Hematopoietic multipotent progenitor cell (in vitro differentiated cells): ENCODE data around the gene TDRKH. TPM values are rescaled to one million over a fixed set of nuclear protein-coding genes. Genes with fewer than 3 reads are reported as not detected.
"Not testable (repeated sequence)": the region's sequence is repeated elsewhere in the genome, so short reads cannot be mapped to it uniquely, and the experiment has no call there.

Experiments
- DNase-seq, 3 donors: peaks; one replicate each; pipeline ENCODE4 v3.0.0-alpha.2; 2011 to 2015; ENCODE audit warnings: low read depth in 2 of 3, low spot score in 2 of 3
- total RNA-seq: library from RNA; depleted of rRNA; stranded (reverse); fragments of >200 nt; gene quantifications from one replicate; pipeline ENCODE4 v1.2.3, GENCODE V29; 2012

TDRKH gene
- total RNA-seq, 1 donor = 3.5 TPM

DNA sequence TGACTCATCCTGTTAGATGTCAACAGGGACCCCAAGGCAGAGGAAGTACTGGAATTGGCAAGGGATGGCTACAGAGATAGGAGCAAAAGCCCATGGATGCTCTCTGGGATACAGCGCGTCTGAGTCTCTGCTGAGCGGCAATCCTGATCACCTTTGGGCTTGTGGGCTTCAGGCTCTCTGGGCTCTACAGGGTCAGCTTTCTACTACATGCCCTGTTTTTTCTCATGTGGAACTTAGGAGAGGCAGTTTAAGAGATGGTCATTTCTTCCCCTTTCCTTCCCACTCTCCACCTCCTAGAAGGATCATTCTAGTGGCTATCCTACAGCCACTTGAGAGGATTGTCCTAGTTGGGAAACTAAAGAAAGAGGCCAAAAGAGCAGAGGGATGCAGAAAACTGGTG, 13.6 kb upstream of the TDRKH start:
- DNase-seq = no peak

DNA sequence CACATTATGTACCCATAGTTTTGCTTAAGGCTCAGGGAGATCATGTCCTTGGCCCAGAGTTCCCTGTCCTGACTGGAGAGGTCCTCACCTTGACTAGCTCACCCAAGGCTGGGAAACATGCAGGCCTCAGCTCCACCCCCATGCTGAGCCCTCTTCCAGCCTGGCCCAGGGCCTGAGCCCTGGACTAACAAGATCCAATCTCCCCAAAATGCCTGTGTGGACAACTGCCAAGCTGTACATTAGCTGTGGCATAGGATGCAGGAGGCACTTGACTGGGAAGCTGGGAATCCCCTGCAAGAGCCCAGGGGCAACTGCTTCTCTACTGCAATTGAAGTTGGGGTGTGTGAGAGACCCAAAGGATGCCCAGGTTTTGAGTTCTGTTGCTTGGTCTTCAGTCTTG, 12.9 kb upstream of the TDRKH start:
- no peak for DNase-seq

DNA sequence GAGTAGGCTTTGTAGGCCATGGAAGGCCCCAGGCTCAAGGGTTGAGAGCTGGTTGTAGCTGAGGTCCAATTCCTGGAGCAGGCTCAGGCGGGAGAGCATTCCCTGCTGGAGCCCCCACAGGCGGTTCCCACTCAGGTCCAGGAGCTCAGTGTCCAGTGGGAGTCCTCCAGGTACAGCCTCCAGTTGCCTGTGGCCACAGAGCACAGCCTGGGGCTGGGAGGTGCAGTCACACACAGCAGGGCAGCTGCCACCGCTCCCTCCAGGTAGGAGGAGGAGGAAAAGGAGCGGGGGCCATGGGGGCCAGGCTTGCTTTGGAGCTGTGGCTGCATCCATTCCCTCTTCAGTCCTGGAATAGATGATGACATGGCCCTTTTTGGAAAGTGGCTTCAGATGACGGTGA, 12.1 kb upstream of the TDRKH start:
- no peak for DNase-seq

DNA sequence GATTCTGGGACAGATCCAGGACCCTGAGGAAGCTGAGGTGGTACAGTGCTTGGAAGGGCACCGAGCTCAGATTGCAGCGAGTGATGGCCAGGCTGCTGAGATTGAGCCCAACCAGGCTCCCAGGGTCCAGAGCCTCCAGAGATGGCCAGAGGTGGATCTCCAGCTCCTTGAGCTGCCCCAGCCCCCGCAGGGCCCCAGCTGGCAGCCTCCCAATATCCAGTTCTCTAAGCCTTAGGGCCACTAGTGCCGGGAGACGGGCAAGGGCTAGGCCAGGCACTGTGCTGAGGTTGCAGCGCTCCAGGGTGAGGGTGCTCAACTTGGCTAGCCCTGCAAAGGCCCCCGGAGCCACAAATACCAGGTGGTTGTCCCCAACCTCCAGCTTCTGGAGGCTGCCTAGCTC, 11.5 kb upstream of the TDRKH start:
- DNase-seq = no peak

DNA sequence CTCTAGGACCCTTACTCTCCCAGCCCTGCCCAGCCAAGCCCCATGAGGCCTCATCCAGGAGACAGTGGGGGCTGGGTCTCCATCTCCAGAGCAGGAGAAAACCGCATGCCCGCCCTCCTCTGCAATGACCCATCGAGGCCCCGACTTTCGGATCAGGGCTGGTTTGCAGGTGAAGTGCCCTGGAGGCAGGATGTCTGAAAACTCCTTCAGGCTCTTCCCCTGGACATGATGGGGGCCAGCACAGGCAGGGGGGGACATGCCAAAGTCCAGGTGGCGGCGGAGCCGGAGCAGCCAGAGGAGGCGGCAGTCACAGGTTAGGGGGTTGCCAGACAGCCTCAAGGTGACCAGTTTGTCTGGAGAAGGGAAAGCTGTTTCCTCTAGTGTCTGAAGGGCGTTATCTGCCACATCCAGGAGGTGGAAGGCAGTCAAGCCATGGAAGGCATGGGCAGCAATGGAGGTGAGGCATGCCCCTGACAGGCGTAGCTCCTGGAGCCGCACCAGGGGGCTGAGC, 11.1 kb upstream of the TDRKH start:
- DNase-seq = no peak

DNA sequence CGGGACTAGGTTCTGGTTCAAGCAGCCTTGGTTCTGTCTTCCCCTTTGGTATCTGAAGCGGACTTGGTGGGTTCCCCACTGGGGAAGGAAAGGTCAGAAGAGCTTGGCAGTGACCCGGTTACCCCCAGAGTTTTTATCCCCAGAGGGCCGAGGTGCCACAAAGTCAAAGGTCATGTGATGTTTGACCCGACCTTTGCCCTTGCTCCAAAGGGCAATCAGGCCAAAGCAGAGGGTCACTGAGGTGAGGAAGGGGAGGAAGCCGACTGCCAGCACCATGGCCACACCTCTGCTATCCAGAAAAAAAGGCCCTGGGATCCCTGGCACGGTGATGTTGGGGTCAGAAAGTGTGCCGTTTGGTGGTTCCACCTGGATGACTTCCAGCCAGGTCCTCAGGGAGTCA, 10.5 kb upstream of the TDRKH start:
- no peak for DNase-seq

DNA sequence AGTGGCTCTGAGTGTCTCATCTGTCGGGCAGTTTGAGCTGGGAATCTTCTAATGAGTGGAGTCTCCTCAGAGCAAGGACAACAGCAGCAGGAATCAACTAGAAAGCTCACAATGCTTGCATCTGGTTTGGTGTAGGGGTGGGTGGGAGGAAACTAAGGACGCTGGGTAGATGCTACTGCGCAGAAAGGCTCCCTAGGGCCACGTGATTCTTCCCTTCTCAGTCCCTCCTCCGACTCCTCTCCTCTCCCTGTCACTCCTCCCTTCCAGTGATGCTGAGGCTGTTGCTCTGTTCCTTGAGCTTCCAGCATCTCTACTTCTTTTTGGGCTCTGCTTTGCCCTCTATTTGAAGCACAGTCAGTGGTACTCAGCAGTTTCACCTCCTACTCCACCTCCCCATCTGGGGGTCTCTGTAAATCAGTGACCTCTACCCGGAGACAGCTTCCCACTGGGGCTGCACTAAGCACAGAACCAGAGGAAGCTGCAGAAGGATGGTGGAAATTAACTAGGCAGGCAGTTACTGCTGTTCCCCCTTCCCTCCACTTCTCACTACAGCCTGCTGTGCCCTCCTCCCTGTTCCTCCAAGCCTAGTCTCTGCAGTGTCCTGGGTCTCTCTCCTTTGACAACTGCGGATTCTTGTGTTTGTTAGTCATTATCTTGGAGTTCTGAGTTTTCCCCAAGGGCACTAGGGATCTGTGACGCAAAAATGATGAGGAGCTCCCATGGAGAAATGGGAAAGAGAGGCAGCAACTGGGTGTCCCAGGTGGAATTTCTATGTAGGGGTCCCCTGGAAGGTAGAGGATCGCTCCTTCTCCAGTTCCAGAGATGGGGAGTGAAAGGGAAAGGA, 9.1 kb upstream of the TDRKH start:
- no peak for DNase-seq

DNA sequence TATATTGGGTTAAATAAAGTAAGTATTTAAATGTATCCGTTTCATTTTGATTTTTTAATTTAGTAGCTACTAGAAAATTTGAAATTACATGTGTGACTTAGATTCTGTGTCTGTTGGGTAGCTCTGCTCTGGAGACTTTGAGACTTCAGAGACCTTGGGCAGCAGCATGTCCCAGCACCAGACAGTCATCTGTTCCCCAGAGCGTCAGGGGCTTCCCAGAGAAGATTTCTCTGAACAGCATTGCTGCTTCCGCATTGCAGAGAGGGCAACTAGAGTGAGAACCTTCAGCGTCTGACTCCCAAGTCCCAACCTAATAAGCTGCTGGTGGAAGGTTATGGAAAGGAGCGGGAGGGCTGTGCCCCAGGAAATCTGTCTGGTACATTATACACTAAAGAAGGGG, 8.3 kb upstream of the TDRKH start:
- DNase-seq = no peak

DNA sequence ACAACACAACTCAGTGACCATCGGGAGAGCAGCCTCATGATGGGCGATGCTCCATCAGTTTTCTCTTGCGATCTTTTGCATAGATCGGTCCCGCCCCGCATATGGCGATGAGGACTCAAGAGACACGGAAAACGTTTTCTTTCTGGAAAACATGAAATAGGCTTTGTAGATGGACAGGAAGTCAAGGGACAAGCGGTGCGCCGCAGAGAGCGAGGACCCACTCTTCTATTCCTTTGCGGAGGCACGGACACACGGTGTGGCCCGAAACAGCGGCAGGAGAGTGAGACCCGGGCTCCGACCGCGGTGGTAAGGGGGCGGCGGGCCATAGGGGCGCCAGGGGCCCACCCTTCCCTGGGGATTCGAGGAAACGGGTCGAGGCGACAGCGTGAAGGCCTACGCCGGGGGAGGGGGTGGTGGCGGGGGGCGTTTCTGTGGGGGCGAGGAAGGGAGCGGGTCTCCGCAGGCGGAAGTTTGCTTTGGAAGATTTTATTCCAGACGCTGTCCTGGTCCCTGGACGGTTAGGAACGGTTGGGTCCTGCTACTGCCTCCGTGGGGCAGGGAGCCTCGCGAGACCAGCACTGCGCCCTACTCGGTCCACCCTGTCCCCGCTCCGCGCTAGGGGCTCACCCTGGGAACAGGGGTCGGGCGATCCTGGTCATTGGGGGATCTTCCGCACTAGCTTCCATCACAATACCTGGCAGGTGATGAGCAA, 796 bp upstream of the TDRKH start:
- no peak for DNase-seq

DNA sequence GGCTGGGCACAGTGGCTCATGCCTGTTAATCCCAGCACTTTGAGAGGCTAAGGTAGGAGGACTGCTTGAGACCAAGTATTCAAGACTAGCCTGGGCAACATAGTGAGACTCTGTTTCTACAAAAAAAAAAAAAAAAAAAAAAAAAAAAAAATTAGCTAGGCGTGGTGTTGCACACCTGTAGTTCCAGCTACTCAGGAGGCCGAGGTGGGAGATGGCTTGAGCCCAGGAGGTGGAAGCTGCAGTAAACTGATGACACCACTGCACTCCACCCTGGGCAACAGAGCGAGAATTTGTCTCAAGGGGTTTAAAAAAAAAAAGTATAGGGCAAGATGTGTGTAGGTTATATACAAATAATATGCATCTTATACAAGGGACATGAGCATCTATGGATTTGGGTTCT, 2.6 kb downstream of the TDRKH start:
- DNase-seq = no peak

DNA sequence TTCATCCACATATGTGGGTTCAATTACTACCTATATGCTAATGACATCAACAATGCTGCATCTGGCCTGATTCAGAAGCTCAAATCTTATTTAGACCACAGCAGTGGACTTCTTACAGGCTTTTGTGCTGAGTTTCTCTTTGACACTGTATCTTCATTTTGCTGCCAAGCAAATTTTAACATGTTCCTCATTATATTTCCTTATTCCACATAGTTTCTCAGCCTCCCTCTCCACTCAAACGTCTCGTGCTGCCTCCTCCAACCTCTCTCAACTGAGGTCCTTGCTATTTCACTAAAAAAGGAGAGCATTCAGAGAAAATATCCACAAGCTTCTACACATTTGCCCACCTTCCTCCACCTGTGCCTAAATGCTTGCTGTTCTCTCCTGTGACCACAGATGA, 6.5 kb downstream of the TDRKH start:
- DNase-seq = no peak

DNA sequence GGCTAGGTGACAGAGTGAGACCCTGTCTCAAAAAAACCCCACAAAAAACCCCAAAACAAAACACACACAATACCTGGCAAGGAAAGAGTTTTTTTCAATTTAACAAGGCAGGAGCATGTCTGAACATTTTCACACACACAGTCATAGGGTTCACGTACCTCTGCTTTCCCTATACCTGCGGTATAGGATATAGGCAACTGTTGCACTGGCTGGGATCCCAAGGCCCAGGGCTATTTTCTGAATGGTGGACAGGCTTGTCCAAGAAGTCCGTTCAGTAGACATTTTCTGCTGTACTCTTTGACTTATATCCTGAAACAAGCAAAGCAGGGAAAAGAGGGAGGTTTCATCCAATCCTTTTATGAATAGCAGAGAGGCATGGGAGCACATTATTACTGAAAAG, 7.6 kb downstream of the TDRKH start:
- DNase-seq = no peak

DNA sequence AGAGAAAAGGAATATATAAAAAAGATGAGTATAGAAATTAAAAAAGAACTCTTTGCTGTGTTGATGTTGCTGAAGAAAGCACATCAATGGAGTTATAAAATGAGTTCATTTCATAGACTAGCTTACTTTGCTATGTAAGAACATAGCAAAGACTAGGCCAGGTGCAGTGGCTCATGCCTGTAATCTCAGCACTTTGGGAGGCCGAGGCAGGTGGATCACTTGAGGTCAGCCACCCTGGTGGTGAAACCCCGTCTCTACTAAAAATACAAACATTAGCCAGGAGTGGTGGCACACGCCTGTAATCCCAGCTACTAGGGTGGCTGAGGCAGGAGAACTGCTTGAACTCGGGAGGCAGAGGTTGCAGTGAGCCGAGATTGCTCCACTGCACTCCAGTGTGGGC, 8.3 kb downstream of the TDRKH start:
- DNase-seq = not testable (repeated sequence)

DNA sequence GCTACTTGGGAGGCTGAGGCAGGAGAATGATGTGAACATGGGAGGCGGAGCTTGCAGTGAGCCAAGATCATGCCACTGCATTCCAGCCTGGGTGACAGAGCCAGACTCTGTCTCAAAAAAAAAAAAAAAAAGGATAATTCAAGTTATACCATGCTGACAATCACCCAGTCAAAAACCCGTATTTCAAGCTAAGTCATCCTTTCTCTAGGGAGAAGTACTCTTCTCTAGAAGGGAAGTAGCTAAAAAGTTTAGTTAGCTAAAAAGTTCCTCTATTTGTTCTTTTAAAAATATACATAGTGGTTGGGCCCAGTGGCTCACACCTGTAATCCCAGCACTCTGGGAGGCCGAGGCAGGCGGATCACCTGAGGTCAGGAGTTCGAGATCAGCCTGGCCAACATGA, 9.6 kb downstream of the TDRKH start:
- not testable (repeated sequence) for DNase-seq

DNA sequence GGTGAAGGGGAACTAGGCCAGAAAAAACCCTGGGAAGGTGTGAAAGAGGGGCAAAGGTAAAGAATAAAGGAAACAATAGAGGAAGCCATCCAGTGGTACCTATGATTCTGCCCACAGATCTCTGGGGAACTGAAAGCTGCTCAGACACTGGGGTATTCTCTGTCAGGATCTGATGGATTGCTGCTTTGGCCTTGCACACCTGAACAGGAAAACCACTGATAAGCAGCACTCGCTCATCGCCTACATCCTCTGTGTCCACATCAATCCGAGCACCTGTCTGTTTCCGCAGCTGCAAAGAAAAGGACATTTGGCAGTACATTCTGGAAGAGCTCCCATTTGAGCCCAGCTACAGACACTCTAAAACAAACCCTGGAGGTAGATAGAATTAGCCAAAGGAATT, 10.4 kb downstream of the TDRKH start:
- DNase-seq = no peak

DNA sequence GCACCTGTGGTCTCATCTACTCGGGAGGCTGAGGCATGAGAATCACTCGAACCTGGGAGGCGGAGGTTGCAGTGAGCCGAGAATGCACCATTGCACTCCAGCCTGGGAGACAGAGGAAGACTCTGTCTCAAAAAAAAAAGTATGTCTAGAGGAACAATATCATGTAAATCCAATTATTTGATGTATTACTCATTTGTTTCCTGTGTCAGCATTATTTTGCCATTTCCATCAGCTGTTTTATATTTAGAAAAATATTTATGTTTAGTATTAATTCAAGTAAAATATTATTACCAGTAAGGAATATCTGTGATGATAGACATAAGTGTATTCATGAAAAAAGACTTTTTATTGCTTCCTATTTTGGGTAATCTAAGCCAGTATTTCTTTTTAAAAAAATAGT, 13.0 kb downstream of the TDRKH start:
- no peak for DNase-seq

DNA sequence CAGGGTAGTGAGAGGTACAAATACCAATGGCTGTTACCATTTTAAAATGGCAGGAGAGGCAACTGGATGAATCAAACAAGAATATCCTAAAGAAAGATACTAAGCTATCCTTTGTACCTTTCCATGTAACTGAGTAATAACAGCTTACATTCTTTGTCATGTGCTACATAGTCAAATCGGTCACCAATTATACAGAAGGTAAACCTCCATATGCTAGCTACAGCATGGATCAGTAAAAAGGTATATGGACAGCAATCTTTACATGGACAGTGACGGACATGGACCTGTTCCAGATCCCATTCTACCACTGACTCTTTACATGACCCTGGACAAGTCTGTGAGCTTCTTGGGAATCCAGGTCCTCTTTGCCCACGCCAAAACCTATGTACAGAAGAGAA, 13.6 kb downstream of the TDRKH start:
- no peak for DNase-seq

DNA sequence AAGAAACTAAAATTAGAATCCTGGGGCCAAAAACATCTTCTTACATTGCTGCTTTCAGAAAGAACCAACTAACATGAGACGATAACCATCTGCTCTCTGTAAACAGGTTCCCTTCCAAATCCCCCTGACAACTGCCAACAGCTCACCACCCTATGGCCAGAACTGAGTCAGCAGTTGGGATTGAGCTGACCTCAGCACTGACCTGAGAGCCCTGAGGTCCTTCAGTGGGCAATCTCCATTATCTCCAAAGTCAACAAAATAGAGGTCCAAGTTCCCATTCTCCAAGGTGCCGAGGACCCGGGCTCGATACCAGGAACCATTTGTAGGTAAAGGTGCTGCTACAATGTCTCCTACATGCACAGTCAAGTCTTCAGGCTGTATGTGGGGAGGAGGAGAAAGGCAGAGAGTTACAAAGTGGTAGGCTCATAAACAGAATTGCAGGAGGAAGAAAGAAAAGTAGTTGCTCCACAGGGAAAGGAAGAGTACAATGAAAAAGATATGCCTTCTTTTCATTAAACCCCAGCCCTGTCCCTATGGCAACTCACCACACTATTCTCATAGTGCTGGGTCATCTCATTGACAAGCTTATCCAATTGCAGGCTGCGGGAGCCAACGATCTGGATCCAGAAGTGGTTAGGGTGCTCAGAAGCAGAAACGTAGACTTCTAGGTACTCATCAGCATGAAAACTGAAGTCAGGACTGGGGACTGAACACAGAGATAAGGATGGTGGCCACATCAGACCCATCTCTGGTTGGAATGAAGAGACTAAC, 14.2 kb downstream of the TDRKH start:
- DNase-seq = no peak

DNA sequence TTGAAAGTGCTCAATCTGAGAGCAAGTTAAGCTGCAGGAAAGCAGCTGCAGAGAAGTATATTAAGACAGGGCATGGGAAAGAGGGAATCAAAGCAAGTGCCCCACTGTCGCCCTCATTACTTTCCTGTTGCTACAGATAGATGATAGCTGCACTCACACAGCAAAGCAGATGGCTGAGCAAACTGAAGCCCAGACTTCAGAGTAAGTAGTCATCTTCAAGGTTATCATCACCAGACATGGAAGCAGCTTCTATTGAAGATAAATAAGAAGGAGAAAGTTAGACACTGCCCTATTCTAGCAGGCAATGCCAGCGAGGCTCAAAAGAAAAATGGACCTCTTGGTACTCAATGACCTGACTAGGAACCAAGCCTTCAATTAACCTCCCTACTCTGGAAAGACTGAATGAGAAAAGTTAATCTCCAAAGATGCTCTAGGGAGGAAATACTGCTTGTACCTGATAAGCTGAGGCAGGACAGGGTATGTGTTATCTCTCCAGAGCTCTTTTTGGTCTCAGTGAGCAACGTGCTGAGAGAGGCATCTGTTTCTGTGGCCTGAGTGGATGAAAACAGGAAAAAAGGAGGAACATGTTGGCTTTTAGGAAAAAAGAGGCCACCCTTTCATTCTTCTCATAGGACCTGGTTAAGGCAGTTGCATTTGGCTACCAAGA, 15.9 kb downstream of the TDRKH start:
- no peak for DNase-seq

DNA sequence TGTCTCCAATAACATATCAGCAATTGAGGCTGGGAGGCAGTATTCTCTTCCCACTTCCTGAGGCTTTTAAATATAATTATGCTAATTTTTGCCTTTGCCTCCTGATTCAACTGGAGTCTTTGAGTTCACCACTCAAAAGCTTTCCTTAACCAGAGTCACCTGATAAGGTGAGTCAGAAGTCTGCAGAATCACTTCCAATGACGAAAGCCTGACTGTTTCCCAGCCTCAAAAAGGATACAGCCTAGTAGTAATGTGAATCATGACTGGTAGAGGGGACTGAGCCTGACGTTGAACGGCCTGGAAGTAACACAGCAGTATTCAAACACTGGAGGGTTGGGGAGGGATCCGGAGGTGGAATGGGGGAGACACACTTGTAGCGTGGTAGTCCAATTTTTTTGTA, 16.6 kb downstream of the TDRKH start:
- no peak for DNase-seq

DNA sequence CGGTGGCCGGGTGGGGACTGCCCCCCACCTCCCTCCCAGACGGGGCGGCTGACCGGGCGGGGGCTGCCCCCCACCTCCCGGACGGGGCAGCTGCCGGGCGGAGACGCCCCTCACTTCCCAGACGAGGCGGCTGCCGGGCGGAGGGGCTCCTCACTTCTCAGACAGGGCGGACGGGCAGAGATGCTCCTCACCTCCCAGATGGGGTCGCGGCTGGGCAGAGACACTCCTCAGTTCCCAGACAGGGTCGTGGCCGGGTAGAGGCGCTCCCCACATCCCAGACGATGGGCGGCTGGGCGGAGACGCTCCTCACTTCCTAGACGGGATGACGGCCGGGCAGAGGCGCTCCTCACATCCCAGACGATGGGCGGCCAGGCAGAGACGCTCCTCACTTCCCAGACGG, 21.0 kb downstream of the TDRKH start:
- DNase-seq = not testable (repeated sequence)
